Adrenal gland (tissue), 12 donors: Measurements from ENCODE around the gene CRB3. TPM values are rescaled to one million over a fixed set of nuclear protein-coding genes. Genes with fewer than 3 reads are reported as not detected.
"Not testable (repeated sequence)": the region's sequence is repeated elsewhere in the genome, so short reads cannot be mapped to it uniquely, and the experiment has no call there.

Experiments
- DNase-seq, 7 donors: peaks; one replicate each; pipeline ENCODE4 v3.0.0-alpha.2; 2019 to 2020
- H3K27ac ChIP-seq, 5 donors: fragments of 200-600 bp; sonication (generic) in 4 of 5; 1 replicate in 3 of 5; 2 replicates in 2 of 5; pipeline versions ENCODE4 v1.5.1 to v1.8.0; 2016 to 2020; ENCODE audit warnings: mild to moderate bottlenecking in 1 of 5
- H3K27me3 ChIP-seq: fragments of 200-600 bp; 2 replicates; pipeline ENCODE4 v1.8.0; 2021
- H3K36me3 ChIP-seq, 2 donors: fragments of 200-600 bp; replicated peaks in 1 of 2; 1 replicate in 1 of 2; 2 replicates in 1 of 2; pipeline versions ENCODE4 v1.5.1 to v1.8.0; 2018 to 2022
- H3K4me1 ChIP-seq, 2 donors: fragments of 200-600 bp; replicated peaks in 1 of 2; 1 replicate in 1 of 2; 2 replicates in 1 of 2; pipeline versions ENCODE4 v1.5.1 to v1.8.0; 2018 to 2021
- H3K4me3 ChIP-seq, 4 donors: fragments of 200-600 bp; sonication (generic) in 3 of 4; one replicate each; pipeline ENCODE4 v1.5.1; 2016 to 2018
- H3K9me3 ChIP-seq, 3 donors: fragments of 200-600 bp; sonication (generic) in 1 of 3; replicated peaks in 1 of 3; 1 replicate in 2 of 3; 2 replicates in 1 of 3; pipeline versions ENCODE4 v1.5.1 to v1.8.0; 2016 to 2021
- POLR2A ChIP-seq, 2 donors: fragments of 450-650 bp; IDR thresholded peaks; one replicate each; pipeline ENCODE4 v1.6.1; 2017; ENCODE audit warnings: antibody characterized with exemption in 2 of 2, mild to moderate bottlenecking in 2 of 2, moderate library complexity in 1 of 2
- WGBS, 4 donors: extraction: QIAGEN DNeasy Blood & Tissue Kit in 2 of 4; methylation state at CpG; one replicate each; pipeline versions ENCODE4 v1.1.5 to v1.1.7; 2013 to 2017; 5-methylcytosine and 5-hydroxymethylcytosine counted together
- intact Hi-C, 2 donors: fragments of 100-400 bp; cut with DNase I; formaldehyde crosslinking; loops; one replicate each; pipeline versions ENCODE4 v1.14.1 to v1.15.0; 2022 to 2023
- polyA plus RNA-seq, 3 donors: library from polyadenylated mRNA; stranded (reverse); fragments of 200-250 nt in 2 of 3; fragments of 350-450 nt in 1 of 3; fragmentation: Illumina TruSeq in 1 of 3; extraction: RNeasy Lipid Tissue Mini Kit (QIAGEN cat#74804) in 1 of 3; gene quantifications; one replicate each; pipeline ENCODE4 v1.2.3, GENCODE V29; 2013 to 2014
- total RNA-seq, 9 donors: library from RNA; depleted of rRNA in 4 of 9; stranded (reverse); fragments of >200 nt in 4 of 9; fragments of 120-200 nt in 1 of 9; fragmentation: NEBNext Ultra II Directional in 1 of 9; extraction: Animal tissue kit (Norgen Biotek cat#: 25700) in 1 of 9; gene quantifications; one replicate each; pipeline versions ENCODE4 v1.1.0 to v1.2.4, GENCODE V29; 2013 to 2023
- TF ChIP-seq, protein P1 (sequence below), 6 experiments: fragments of 450-650 bp in 4 of 6; fragments of 200-600 bp in 2 of 6; sonication (generic) in 1 of 6; IDR thresholded peaks; 1 replicate in 5 of 6; 2 replicates in 1 of 6; pipeline versions ENCODE4 v1.5.1 to v1.8.0; 2016 to 2021; ENCODE audit warnings: antibody characterized with exemption in 6 of 6, mild to moderate bottlenecking in 2 of 6, moderate library complexity in 1 of 6
- donor health status: healthy with polysubstance abuse.
- donor health status: Bipolar disorder and iron deficiency.
- donor health status: DM: yes; HTN: yes; CAD: no.
- donor health status: DM: no; HTN: no; CAD: no.
- donor health status: DM: no; HTN: no; CAD: no.
- donor health status: DM: yes; HTN: yes; CAD: no.

Gene CRB3
- total and polyA plus RNA-seq, 12 donors: 0.28 to 1.4 (median 0.72) TPM; not detected in 5

DNA sequence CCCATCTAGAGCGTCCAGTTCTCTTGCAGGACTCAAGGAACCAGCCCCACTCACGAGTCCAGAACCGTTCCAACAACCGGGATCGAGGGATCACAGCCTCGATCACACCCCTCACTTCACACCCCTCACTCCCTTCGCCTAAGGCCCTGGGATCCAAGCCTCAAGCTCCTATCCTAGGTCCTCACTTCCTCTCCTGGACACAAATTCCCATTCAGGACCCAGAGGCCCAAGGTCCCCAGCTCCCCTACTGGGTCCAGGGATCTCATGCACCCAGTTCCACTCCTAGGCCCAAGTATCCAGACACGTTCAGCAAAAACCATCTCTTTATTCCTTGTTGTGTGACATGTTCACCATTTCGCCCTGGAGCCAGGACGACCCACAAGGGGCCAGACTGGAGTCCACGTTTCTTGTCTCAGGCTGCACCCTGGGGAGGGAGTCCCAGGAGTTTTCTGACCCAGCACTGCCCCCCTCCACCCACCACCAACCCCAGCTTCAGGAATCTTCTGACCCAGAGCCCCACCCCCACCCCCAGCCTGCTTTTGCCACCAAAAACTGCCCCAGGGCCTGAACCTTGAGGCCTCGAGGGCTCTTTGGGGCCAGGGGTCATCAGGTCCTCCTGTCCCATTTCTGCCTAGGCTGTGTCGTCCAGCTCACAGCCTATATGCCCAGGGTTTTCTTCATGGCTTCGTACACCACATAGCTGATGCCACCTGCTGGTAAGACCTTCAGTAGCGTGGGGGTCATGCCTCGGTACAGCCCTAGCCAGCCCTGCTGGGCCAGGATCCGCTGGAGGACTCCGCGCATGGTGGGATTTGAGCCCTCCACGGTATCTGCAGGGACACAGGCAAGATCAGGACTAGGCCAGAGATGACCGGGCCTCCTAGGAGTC, 38.1 kb upstream of the CRB3 start:
- 93 to 99% (median 94%) methylated on average over 15 to 21 of the region's 21 CpGs for WGBS, 4 donors
- Histone ChIP-seq H3K4me3 (peak overlapping the region in 1 of 4 donors; percentile 15), H3K36me3 (peaks cover 0 to 9% of the 10 kb centered on the region in 2 donors), H3K9me3 (no peaks in the 10 kb centered on the region), H3K27me3 (no peaks in the 10 kb centered on the region), H3K4me1 (peaks cover 3 to 25% of the 10 kb centered on the region in 2 donors), H3K27ac (peak overlapping the region in 4 of 5 donors; percentile 33 to 88 (median 78))
- TF ChIP-seq, protein P1, sequence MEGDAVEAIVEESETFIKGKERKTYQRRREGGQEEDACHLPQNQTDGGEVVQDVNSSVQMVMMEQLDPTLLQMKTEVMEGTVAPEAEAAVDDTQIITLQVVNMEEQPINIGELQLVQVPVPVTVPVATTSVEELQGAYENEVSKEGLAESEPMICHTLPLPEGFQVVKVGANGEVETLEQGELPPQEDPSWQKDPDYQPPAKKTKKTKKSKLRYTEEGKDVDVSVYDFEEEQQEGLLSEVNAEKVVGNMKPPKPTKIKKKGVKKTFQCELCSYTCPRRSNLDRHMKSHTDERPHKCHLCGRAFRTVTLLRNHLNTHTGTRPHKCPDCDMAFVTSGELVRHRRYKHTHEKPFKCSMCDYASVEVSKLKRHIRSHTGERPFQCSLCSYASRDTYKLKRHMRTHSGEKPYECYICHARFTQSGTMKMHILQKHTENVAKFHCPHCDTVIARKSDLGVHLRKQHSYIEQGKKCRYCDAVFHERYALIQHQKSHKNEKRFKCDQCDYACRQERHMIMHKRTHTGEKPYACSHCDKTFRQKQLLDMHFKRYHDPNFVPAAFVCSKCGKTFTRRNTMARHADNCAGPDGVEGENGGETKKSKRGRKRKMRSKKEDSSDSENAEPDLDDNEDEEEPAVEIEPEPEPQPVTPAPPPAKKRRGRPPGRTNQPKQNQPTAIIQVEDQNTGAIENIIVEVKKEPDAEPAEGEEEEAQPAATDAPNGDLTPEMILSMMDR (IDR thresholded peaks at IDR 0.05): peak in 2 of 6 experiments; percentile 2 to 10
- no peak for TF ChIP-seq POLR2A (IDR thresholded peaks at IDR 0.05)
- intact Hi-C loops: no loop called here
- DNase-seq: peak in 3 of 7 donors; percentile 38 to 67 (median 45)

DNA sequence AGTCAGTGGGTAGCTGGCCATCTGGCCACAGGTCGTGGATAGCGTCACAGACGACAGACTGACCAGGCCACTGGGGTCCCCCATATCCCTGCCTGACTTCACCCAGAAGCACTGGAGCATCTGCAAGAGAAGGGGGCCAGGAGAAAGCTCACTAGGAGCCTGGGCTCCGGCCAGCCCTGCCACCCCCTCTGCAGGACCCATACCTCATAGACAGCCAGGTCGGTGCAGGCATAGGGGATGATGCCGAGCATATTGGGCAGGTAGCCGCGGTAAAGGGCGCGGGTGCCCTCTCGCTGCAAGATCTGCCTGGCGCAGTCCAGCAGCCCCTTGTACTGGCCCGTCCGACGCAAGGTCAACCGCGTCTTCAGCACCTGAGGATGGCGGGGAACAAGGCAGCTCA, 36.9 kb upstream of the CRB3 start:
- Histone ChIP-seq H3K4me3 (no peak overlapping the region), H3K27ac (no peak overlapping the region), H3K9me3 (no peaks in the 10 kb centered on the region), H3K36me3 (no peaks in the 10 kb centered on the region), H3K27me3 (no peaks in the 10 kb centered on the region), H3K4me1 (peaks cover 3 to 15% of the 10 kb centered on the region in 2 donors)
- WGBS, 4 donors: 88 to 95% (median 94%) methylated on average over 14 to 18 of the region's 18 CpGs
- TF ChIP-seq, protein P1 (IDR thresholded peaks at IDR 0.05): no peak
- no peak for TF ChIP-seq POLR2A (IDR thresholded peaks at IDR 0.05)
- intact Hi-C loops: no loop called here
- DNase-seq: peak in 1 of 7 donors; percentile 29

DNA sequence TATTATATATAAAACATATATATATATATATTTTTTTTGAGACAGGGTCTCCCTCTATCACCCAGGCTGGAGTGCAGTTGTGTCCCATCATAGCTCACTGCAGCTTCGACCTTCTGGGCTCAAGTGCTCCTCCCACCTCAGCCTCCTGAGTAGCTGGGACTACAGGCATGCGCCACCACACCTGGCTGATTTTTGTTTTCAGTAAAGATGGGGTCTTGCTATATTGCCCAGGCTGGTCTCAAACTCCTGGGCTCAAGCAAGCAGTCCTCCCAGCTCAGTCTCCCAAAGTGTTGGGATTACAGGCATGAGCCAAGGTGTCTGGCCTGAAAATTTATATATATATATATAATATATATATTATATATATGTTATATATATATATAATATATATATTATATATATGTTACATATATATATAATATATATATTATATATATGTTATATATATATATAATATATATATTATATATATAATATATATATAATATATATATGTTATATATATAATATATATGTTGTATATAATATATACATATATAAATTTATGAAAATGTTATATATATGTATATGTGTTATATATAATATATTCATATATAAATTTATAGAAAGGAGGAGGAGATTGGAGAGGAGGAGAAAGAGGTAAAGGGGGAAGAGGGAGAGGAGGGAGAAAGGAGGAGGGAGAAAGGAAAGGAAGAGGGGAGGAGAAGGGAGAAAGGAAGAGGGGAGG, 35.2 kb upstream of the CRB3 start:
- H3K9me3 ChIP-seq, H3K36me3 ChIP-seq, intact Hi-C loops, H3K4me3 ChIP-seq, DNase-seq, H3K27me3 ChIP-seq, H3K4me1 ChIP-seq, H3K27ac ChIP-seq: not testable (repeated sequence)
- WGBS, 4 donors: 81 to 90% (median 86%) methylated on average over 2 of the region's 2 CpGs

DNA sequence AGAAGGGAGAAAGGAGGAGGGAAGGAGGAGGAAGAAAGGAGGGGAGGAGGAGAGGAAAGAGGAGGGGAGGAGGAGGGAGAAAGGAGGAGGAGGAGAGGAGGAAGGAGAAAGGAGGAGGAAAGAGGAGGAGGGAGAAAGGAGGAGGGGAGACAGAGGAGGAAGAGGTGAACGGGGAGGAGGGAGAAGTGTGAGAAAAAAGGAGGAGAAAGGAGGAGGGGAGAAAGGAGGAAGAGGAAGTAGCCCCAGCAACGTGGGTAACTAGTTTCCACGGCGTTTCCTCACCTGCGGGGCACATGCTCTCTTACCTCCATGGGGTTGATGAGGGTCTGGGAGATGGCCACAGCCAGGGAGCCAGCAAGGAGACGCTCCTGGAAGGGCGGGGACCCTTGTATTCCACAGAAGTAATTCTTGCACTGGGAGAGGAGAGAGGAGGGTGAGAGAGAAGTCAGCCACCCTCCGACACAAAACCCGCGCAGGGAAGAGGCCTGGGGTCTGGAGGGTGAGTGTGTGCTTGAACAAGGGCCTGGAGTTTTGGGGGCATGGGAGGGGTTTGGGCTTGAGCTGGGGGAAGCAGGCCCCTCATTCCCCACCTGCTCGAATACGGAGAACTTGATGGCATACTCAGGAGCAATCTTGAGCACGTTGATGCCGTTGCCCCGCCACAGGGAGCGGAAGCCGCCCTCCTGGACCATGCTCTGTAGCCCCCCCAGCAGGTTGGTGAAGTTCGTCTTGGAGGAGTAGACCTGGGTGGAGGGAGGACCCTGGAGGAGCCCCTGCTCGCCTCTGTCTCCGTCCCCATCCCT, 34.5 kb upstream of the CRB3 start:
- Histone ChIP-seq H3K27me3 (no peaks in the 10 kb centered on the region), H3K27ac (no peak overlapping the region), H3K9me3 (no peaks in the 10 kb centered on the region), H3K36me3 (no peaks in the 10 kb centered on the region), H3K4me3 (no peak overlapping the region), H3K4me1 (no peaks in the 10 kb centered on the region)
- no peak for DNase-seq
- WGBS, 4 donors: 52 to 64% (median 57%) methylated on average over 14 to 20 of the region's 20 CpGs
- TF ChIP-seq, protein P1 (IDR thresholded peaks at IDR 0.05): no peak
- intact Hi-C loops: no loop called here
